WERI-Rb-1 (cell line): ENCODE data around the gene FABP2.

Source experiments
- DNase-seq: peaks from one replicate; pipeline ENCODE4 v3.0.0-alpha.2; 2020
- H3K27ac ChIP-seq: fragments of 250-450 bp; sonication (Bioruptor Pico); 2 replicates; pipeline ENCODE4 v1.5.1; 2020; ENCODE audit warnings: mild to moderate bottlenecking, moderate library complexity
- H3K27me3 ChIP-seq: fragments of 250-450 bp; sonication (Bioruptor Pico); 2 replicates; pipeline ENCODE4 v1.5.1; 2021; ENCODE audit warnings: mild to moderate bottlenecking, low read depth, moderate library complexity; ENCODE audit not compliant: insufficient read depth, severe bottlenecking
- H3K36me3 ChIP-seq: fragments of 250-450 bp; sonication (Bioruptor Pico); 2 replicates; pipeline ENCODE4 v1.5.1; 2020; ENCODE audit warnings: mild to moderate bottlenecking, moderate library complexity
- H3K4me3 ChIP-seq: 2 replicates; pipeline ENCODE4 v1.5.1; 2011; ENCODE audit warnings: low read depth, mild to moderate bottlenecking, control low read depth, low read length
- H3K9me3 ChIP-seq: fragments of 250-450 bp; sonication (Bioruptor Pico); 2 replicates; pipeline ENCODE4 v1.5.1; 2021; ENCODE audit warnings: mild to moderate bottlenecking, moderate library complexity; ENCODE audit not compliant: severe bottlenecking
- CTCF ChIP-seq: IDR thresholded peaks from 2 replicates; pipeline ENCODE4 v1.5.1; 2011; ENCODE audit warnings: low read depth, mild to moderate bottlenecking, control low read depth, inconsistent platforms, low read length

The FABP2 gene

GRCh38 chr4:119314356-119314755 lies 7.6 kb downstream of the FABP2 start:
- H3K27ac ChIP-seq, result no peak overlapping the region
- TF ChIP-seq CTCF, result peak; percentile 58
- no peaks in the 10 kb centered on the region for H3K27me3 ChIP-seq
- DNase-seq, result peak; percentile 38
- H3K4me3 ChIP-seq, result no peak overlapping the region
- no peaks in the 10 kb centered on the region for H3K9me3 ChIP-seq
- H3K36me3 ChIP-seq, result no peaks in the 10 kb centered on the region

DNA sequence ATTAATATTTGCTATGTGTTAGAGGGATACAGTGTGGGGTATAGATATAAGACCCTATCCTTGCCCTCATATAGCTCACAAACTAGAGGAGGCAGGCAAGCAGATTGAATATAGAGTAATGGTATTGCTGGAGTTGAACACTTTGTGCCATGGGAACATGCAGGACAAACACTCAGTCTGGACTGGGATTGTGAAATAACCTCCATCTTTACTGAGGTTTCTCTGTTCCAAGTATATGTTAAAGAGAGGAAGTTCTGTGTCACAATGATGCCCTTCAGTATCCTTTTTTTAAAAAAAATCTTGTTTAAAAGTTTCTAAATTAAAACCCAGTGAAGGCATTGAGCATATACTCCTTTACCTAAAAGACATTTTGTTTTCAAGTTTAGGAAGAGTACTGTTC lies 8.7 kb downstream of the FABP2 start:
- Histone ChIP-seq H3K4me3 (no peak overlapping the region), H3K36me3 (no peaks in the 10 kb centered on the region), H3K9me3 (no peaks in the 10 kb centered on the region), H3K27me3 (no peaks in the 10 kb centered on the region), H3K27ac (no peak overlapping the region)
- no peak for DNase-seq
- TF ChIP-seq CTCF, result no peak

- no peak overlapping the region for H3K27ac ChIP-seq
- no peak overlapping the region for H3K4me3 ChIP-seq
- no peak for DNase-seq
- H3K27me3 ChIP-seq, result no peaks in the 10 kb centered on the region
- H3K36me3 ChIP-seq, result no peaks in the 10 kb centered on the region
- TF ChIP-seq CTCF, result no peak
- no peaks in the 10 kb centered on the region for H3K9me3 ChIP-seq
Measured at GRCh38 chr4:119310826-119311225, 11.1 kb downstream of the FABP2 start.

GRCh38 chr4:119307606-119308005 lies 14.3 kb downstream of the FABP2 start:
- H3K4me3 ChIP-seq, result no peak overlapping the region
- H3K27me3 ChIP-seq, result no peaks in the 10 kb centered on the region
- DNase-seq, result no peak
- no peaks in the 10 kb centered on the region for H3K36me3 ChIP-seq
- TF ChIP-seq CTCF, result no peak
- no peak overlapping the region for H3K27ac ChIP-seq
- H3K9me3 ChIP-seq, result no peaks in the 10 kb centered on the region

DNA sequence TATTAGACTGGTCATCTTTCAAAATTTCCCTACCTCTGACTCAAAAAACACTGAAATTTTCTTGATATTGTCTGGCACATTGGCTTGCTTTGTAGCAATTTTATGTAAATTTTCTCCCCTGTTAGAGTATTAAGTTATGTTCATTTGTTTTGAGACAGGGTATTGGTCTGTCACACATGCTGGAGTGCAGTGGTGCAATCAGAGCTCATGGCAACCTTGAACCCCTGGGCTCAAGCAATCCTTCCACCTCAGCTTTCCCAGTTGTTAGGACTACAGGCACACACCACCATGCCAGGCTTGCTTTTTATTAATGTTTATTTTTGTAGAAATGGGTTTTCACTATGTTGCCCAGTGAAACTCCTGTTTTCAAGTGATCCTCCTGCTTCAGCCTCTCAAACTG lies 17.5 kb downstream of the FABP2 start:
- Histone ChIP-seq H3K4me3 (no peak overlapping the region), H3K36me3 (no peaks in the 10 kb centered on the region), H3K27ac (no peak overlapping the region), H3K27me3 (no peaks in the 10 kb centered on the region), H3K9me3 (no peaks in the 10 kb centered on the region)
- DNase-seq, result no peak
- no peak for TF ChIP-seq CTCF

GRCh38 chr4:119303587-119304305 lies 18.2 kb downstream of the FABP2 start:
- TF ChIP-seq CTCF, result no peak
- Histone ChIP-seq H3K27me3 (no peaks in the 10 kb centered on the region), H3K27ac (no peak overlapping the region), H3K36me3 (no peaks in the 10 kb centered on the region), H3K4me3 (no peak overlapping the region), H3K9me3 (no peaks in the 10 kb centered on the region)
- no peak for DNase-seq
